Measurements from ENCODE around the gene GNB3.

GRCh38 chr12:6866163-6866919 lies 25.6 kb downstream of the GNB3 start:
- TF ChIP-seq CTCF (IDR thresholded peaks at IDR 0.05) (no peak), POLR2A (IDR thresholded peaks at IDR 0.05) (no peak)

Measured in Peyer's patch (tissue), 4 donors.